HepG2 (cell line): ENCODE results near the gene UBE2L6. TPM values are rescaled to one million over a fixed set of nuclear protein-coding genes. Genes with fewer than 3 reads are reported as not detected.

Source experiments
- ATAC-seq: fragments of 200-7000 bp; cut with Tn5 transposase; 3 replicates; pipeline ENCODE4 v1.9.1; 2020; ENCODE audit warnings: mild to moderate bottlenecking, moderate library complexity
- BruUV-seq: library from RNA; stranded (reverse); fragments of 400-500 nt; replicated peaks from 2 replicates; lab custom pipeline; 2021; lab: Mats Ljungman, UMichigan
- CTCF ChIA-PET: fragments of 300-600 bp; formaldehyde crosslinking; extraction: SDS; loops from one replicate; lab custom pipeline; 2021; ENCODE audit warnings: low total read pairs, inconsistent platforms, low intra/inter-chr PET ratio; lab: Yijun Ruan, JAX
- POLR2A ChIA-PET: fragments of 350-600 bp; sonication (Branson Sonifier 250); formaldehyde crosslinking; loops from one replicate; lab custom pipeline; 2020; ENCODE audit warnings: antibody characterized with exemption, inconsistent platforms; lab: Yijun Ruan, JAX
- DNase-seq: peaks from one replicate; pipeline ENCODE4 v3.0.0-alpha.2; 2015; ENCODE audit warnings: low spot score
- FAIRE-seq: peaks from 3 replicates; lab custom pipeline; 2011; peaks lifted over from hg19 to GRCh38; lab: Jason Lieb, UNC
- H2AFZ ChIP-seq: one replicate; pipeline ENCODE4 v1.6.1; 2011; ENCODE audit warnings: low read length, inconsistent platforms
- H3K27ac ChIP-seq: fragments of 300-600 bp; 3 replicates; pipeline ENCODE4 v1.8.0; 2011; ENCODE audit warnings: mixed run types, mild to moderate bottlenecking, mixed read lengths, low read length, inconsistent platforms; ENCODE audit not compliant: insufficient read depth; ENCODE audit errors: extremely low read length
- H3K27me3 ChIP-seq, 2 experiments: fragments of 200-600 bp in 1 of 2; 2 replicates in 1 of 2; 3 replicates in 1 of 2; pipeline versions ENCODE4 v1.6.0 to v1.8.0; 2011; ENCODE audit warnings: low read length in 2 of 2, mild to moderate bottlenecking in 2 of 2, moderate library complexity in 2 of 2, inconsistent platforms in 1 of 2; ENCODE audit not compliant: insufficient read depth in 2 of 2, control insufficient read depth in 1 of 2
- H3K36me3 ChIP-seq, 2 experiments: fragments of 200-600 bp in 1 of 2; replicated peaks in 1 of 2; 2 replicates in 1 of 2; 3 replicates in 1 of 2; pipeline versions ENCODE4 v1.5.1 to v1.8.0; 2011; ENCODE audit warnings: low read length in 2 of 2, inconsistent platforms in 1 of 2; ENCODE audit not compliant: insufficient read depth in 2 of 2, control insufficient read depth in 1 of 2
- H3K4me1 ChIP-seq: 2 replicates; pipeline ENCODE4 v1.5.1; 2012; ENCODE audit warnings: low read length, inconsistent platforms; ENCODE audit not compliant: insufficient read depth
- H3K4me2 ChIP-seq: 2 replicates; pipeline ENCODE4 v1.6.0; 2011; ENCODE audit warnings: low read depth, low read length, inconsistent platforms
- H3K4me3 ChIP-seq, 3 experiments: fragments of 200-600 bp in 1 of 3; sonication (generic), shearing (Covaris generic) in 1 of 3; replicated peaks in 1 of 3; 2 replicates each; pipeline ENCODE4 v1.5.1; 2011 to 2016; ENCODE audit warnings: low read length in 3 of 3, inconsistent platforms in 2 of 3, low read depth in 2 of 3, mild to moderate bottlenecking in 2 of 3, control low read depth in 1 of 3, mixed read lengths in 1 of 3; ENCODE audit not compliant: insufficient read depth in 1 of 3
- H3K79me2 ChIP-seq: one replicate; pipeline ENCODE4 v1.6.1; 2011; ENCODE audit warnings: low read length, inconsistent platforms; ENCODE audit not compliant: insufficient read depth
- H3K9ac ChIP-seq: 2 replicates; pipeline ENCODE4 v1.6.0; 2011; ENCODE audit warnings: mild to moderate bottlenecking, low read depth, low read length, inconsistent platforms; ENCODE audit not compliant: insufficient read depth
- H3K9me3 ChIP-seq: 2 replicates; pipeline ENCODE4 v1.5.1; 2012; ENCODE audit warnings: mild to moderate bottlenecking, low read length
- H4K20me1 ChIP-seq: 2 replicates; pipeline ENCODE4 v1.6.0; 2011; ENCODE audit warnings: inconsistent platforms, mild to moderate bottlenecking, low read length, moderate library complexity; ENCODE audit not compliant: insufficient read depth
- JUNB ChIP-seq: sonication (generic); formaldehyde crosslinking; IDR thresholded peaks from 2 replicates; pipeline ENCODE4 v1.8.0; 2022; ENCODE audit warnings: missing genetic modification reagents, mild to moderate bottlenecking, borderline replicate concordance
- SIN3B ChIP-seq: fragments of 150-350 bp; IDR thresholded peaks from 2 replicates; pipeline ENCODE4 v1.6.1; 2014; ENCODE audit warnings: low read length
- SP1 ChIP-seq, 2 experiments: fragments of 450-650 bp in 1 of 2; sonication (generic) in 1 of 2; formaldehyde crosslinking in 1 of 2; IDR thresholded peaks; 2 replicates each; pipeline versions ENCODE4 v1.4.0 to v1.6.1; 2016 to 2020; ENCODE audit warnings: missing genetic modification reagents in 1 of 2
- XRCC5 ChIP-seq: fragments of 200-400 bp; formaldehyde crosslinking; optimal IDR thresholded peaks from 2 replicates; pipeline ENCODE3; 2017; ENCODE audit warnings: mild to moderate bottlenecking, low read length
- ZMYM4 ChIP-seq: sonication (generic); formaldehyde crosslinking; IDR thresholded peaks from 2 replicates; pipeline ENCODE4 v1.8.1; 2023; ENCODE audit warnings: mild to moderate bottlenecking, missing genetic modification reagents
- ZNF235 ChIP-seq: sonication (generic); formaldehyde crosslinking; IDR thresholded peaks from 2 replicates; pipeline ENCODE4 v1.8.1; 2023; ENCODE audit warnings: mild to moderate bottlenecking, missing genetic modification reagents, borderline replicate concordance
- WGBS: methylation state at CpG from one replicate; pipeline ENCODE4 v1.1.6; 2017; ENCODE audit warnings: low lambda C conversion rate; 5-methylcytosine and 5-hydroxymethylcytosine counted together
- in situ Hi-C: cut with HindIII; loops from 2 replicates; pipeline ENCODE4 v1.10.0; 2017; ENCODE audit warnings: low pct_unique_long_range_greater_than_20kb; ENCODE audit not compliant: extremely low pct_ligation_motif_present
- intact Hi-C: fragments of 100-400 bp; cut with micrococcal nuclease; formaldehyde crosslinking; loops from one replicate; pipeline ENCODE4 v1.10.0; 2022; ENCODE audit not compliant: unreplicated experiment
- polyA plus RNA-seq, 8 experiments: library from polyadenylated mRNA; depleted of rRNA in 3 of 8; stranded (reverse) in 7 of 8; unstranded in 1 of 8; fragments of >200 nt; fragmentation: Illumina TruSeq in 4 of 8; extraction: Trizol in 4 of 8; gene quantifications; 2 replicates each; pipeline versions ENCODE4 v1.2.1 to v1.2.3, GENCODE V29; 2011 to 2016; ENCODE audit warnings: low read depth in 4 of 8, missing spikeins in 1 of 8, mixed read lengths in 1 of 8; ENCODE audit not compliant: insufficient read depth in 1 of 8
- total RNA-seq, 5 experiments: library from RNA; depleted of rRNA; stranded (reverse); fragments of >200 nt; fragmentation: Illumina TruSeq; extraction: Trizol; gene quantifications; 2 replicates each; pipeline ENCODE4 v1.2.3, GENCODE V29; 2016; ENCODE audit warnings: low read depth in 1 of 5
- TF ChIP-seq, protein P1 (sequence below): sonication (generic); formaldehyde crosslinking; IDR thresholded peaks from 2 replicates; pipeline ENCODE4 v1.4.0; 2020; ENCODE audit warnings: missing genetic modification reagents
- TF ChIP-seq, protein P2 (sequence below): sonication (generic); formaldehyde crosslinking; IDR thresholded peaks from 2 replicates; pipeline ENCODE4 v1.5.1; 2020; ENCODE audit warnings: missing genetic modification reagents, mild to moderate bottlenecking, borderline replicate concordance
- TF ChIP-seq, protein P3 (sequence below): IDR thresholded peaks from 2 replicates; pipeline ENCODE4 v1.6.1; 2012; ENCODE audit warnings: low read depth, low read length, improper control_type of control experiment

UBE2L6 gene
- total and polyA plus RNA-seq, 2 of the 13 experiments (the other 11 are each of a cell fraction or from before 2014, with no cell fraction given), result 30.3 to 30.4 TPM

DNA sequence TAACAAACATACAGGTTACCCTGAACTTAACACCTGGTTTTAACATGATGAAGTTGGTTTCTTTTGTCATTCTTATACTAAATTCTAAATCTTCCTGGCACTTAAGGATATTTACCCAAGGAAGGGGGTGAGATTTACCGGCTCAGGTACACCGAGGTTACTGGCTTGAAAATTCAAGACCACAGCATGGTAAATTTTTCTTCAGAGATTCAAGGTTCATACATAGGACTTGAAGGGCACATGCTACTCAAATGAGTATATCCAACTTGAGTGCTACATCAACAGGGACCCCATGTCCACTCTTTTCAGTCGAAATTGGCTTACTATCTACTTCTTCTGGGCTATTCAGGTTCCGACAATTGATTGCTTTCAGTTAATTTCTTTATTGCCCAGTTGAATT lies 42.7 kb upstream of the UBE2L6 start:
- FAIRE-seq (no peak), ATAC-seq (no peak), DNase-seq (no peak)
- intact Hi-C loops (no loop called here), in situ Hi-C loops (no loop called here)
- Histone ChIP-seq H3K4me2 (no peak overlapping the region), H3K9ac (no peak overlapping the region), H3K27ac (no peak overlapping the region), H3K27me3 (no peaks in the 10 kb centered on the region), H3K9me3 (no peaks in the 10 kb centered on the region), H4K20me1 (no peaks in the 10 kb centered on the region), H3K79me2 (no peaks in the 10 kb centered on the region), H2AFZ (no peak overlapping the region), H3K4me1 (no peaks in the 10 kb centered on the region), H3K4me3 (no peak overlapping the region), H3K36me3 (no peaks in the 10 kb centered on the region)
- ChIA-PET POLR2A (no interaction called here), CTCF (no interaction called here)
- TF ChIP-seq JUNB (CRISPR knock-in tag), result no peak
- TF ChIP-seq, protein P1, sequence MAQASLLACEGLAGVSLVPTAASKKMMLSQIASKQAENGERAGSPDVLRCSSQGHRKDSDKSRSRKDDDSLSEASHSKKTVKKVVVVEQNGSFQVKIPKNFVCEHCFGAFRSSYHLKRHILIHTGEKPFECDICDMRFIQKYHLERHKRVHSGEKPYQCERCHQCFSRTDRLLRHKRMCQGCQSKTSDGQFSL (CRISPR knock-in tag), result no peak
- no TSS peak for BruUV-seq
- WGBS, result 70% methylated on average over 4 of the region's 4 CpGs

DNA sequence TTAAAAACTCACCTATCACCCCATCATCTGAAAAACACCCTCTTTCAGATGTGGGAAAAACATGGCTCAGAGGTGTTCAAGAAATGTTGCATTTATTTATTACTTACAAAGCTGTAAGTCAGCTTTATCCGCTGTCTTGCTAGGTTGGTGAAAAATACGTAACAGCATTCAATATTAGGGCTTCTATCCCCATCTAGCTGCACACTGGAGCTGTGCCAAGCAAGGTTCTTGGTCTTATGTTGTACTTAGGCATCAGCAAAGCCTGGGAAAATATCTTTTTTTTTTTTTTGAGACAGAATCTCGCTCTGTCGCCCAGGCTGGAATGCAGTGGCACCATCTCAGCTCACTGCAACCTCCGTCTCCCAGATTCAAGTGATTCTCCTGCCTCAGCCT lies 37.6 kb upstream of the UBE2L6 start:
- Histone ChIP-seq H3K27me3 (no peaks in the 10 kb centered on the region), H3K27ac (no peak overlapping the region), H3K9me3 (no peaks in the 10 kb centered on the region), H3K9ac (no peak overlapping the region), H3K4me1 (no peaks in the 10 kb centered on the region), H4K20me1 (no peaks in the 10 kb centered on the region), H3K36me3 (no peaks in the 10 kb centered on the region), H2AFZ (no peak overlapping the region), H3K79me2 (no peaks in the 10 kb centered on the region), H3K4me3 (no peak overlapping the region), H3K4me2 (no peak overlapping the region)
- in situ Hi-C loops (no loop called here), intact Hi-C loops (no loop called here)
- no TSS peak for BruUV-seq
- ChIA-PET CTCF (no interaction called here), POLR2A (no interaction called here)
- FAIRE-seq (no peak), DNase-seq (no peak), ATAC-seq (no peak)
- 94% methylated on average over 5 of the region's 5 CpGs for WGBS
- TF ChIP-seq ZMYM4 (CRISPR knock-in tag), result no peak
- TF ChIP-seq, protein P2, sequence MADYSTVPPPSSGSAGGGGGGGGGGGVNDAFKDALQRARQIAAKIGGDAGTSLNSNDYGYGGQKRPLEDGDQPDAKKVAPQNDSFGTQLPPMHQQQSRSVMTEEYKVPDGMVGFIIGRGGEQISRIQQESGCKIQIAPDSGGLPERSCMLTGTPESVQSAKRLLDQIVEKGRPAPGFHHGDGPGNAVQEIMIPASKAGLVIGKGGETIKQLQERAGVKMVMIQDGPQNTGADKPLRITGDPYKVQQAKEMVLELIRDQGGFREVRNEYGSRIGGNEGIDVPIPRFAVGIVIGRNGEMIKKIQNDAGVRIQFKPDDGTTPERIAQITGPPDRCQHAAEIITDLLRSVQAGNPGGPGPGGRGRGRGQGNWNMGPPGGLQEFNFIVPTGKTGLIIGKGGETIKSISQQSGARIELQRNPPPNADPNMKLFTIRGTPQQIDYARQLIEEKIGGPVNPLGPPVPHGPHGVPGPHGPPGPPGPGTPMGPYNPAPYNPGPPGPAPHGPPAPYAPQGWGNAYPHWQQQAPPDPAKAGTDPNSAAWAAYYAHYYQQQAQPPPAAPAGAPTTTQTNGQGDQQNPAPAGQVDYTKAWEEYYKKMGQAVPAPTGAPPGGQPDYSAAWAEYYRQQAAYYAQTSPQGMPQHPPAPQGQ, result no peak
- TF ChIP-seq SP1 (IDR thresholded peaks at IDR 0.05), result no peak
- no peak for TF ChIP-seq SP1 (CRISPR knock-in tag; IDR thresholded peaks at IDR 0.05)
- no peak for TF ChIP-seq XRCC5
- TF ChIP-seq, protein P3, sequence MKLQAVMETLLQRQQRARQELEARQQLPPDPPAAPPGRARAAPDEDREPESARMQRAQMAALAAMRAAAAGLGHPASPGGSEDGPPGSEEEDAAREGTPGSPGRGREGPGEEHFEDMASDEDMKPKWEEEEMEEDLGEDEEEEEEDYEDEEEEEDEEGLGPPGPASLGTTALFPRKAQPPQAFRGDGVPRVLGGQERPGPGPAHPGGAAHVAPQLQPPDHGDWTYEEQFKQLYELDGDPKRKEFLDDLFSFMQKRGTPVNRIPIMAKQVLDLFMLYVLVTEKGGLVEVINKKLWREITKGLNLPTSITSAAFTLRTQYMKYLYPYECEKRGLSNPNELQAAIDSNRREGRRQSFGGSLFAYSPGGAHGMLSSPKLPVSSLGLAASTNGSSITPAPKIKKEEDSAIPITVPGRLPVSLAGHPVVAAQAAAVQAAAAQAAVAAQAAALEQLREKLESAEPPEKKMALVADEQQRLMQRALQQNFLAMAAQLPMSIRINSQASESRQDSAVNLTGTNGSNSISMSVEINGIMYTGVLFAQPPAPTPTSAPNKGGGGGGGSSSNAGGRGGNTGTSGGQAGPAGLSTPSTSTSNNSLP, result no peak
- no peak for TF ChIP-seq SIN3B
- no peak for TF ChIP-seq ZNF235 (CRISPR knock-in tag)
